ENCODE measurements around the gene SEPTIN6. TPM values are rescaled to one million over a fixed set of nuclear protein-coding genes. Genes with fewer than 3 reads are reported as not detected.

Gene SEPTIN6
- total and polyA plus RNA-seq, 2 of the 4 experiments (the other 2 are of a cell fraction) = 16.2 to 19.0 TPM

GRCh38 chrX:119687661-119688413 lies 5.1 kb downstream of the SEPTIN6 start (continued):
- no peak for TF ChIP-seq NFE2L2 (IDR thresholded peaks at IDR 0.05; ENCODE audit: low read depth, low read length)

GRCh38 chrX:119686087-119686691 lies 6.8 kb downstream of the SEPTIN6 start:
- Histone ChIP-seq H4K20me1 (ENCODE audit: insufficient read depth, low read length) (0 out of 2 replicates have a peak, but pooled peaks cover 3% of the 10 kb centered on the region), H3K36me3 (ENCODE audit: control insufficient read depth, insufficient read depth, low read length) (no peaks in the 10 kb centered on the region), H4K91ac (ENCODE audit: insufficient read depth, low read depth, low read length) (no peak overlapping the region), H3K23ac (ENCODE audit: low read depth, low read length) (0 out of 2 replicates have a peak overlapping the region, but pooled peaks have one; percentile 4), H3K4ac (ENCODE audit: low read depth, low read length) (no peak overlapping the region), H3K9me3 (ENCODE audit: control insufficient read depth, insufficient read depth, low read length) (no peaks in the 10 kb centered on the region), H3K14ac (replicated peaks; ENCODE audit: low read depth, low read length) (peak overlapping the region; percentile 15; the same call in 1 of the 2 replicates), H3K18ac (ENCODE audit: low read depth, low read length) (no peak overlapping the region; the same call in 1 of the 2 replicates), H3K56ac (ENCODE audit: extremely low read depth, insufficient read depth, low read length) (no peak overlapping the region), H4K5ac (ENCODE audit: low read depth, low read length) (peak overlapping the region; percentile 46; the same call in 1 of the 2 replicates), H2BK120ac (ENCODE audit: low read depth, low read length) (no peak overlapping the region), H3K4me2 (ENCODE audit: low read depth, low read length) (peak overlapping the region; percentile 59; the same call in 1 of the 2 replicates), H2AK9ac (replicated peaks; ENCODE audit: low read depth, low read length, poor library complexity) (no peak overlapping the region), H3K4me1 (ENCODE audit: control insufficient read depth, insufficient read depth, low read length) (peaks cover 8% of the 10 kb centered on the region; the same call in 1 of the 2 replicates), H2AFZ (replicated peaks; ENCODE audit: low read length, poor library complexity) (peak overlapping the region; percentile 78), H2BK5ac (ENCODE audit: low read depth, low read length, poor library complexity, severe bottlenecking) (no peak overlapping the region), H2AK5ac (ENCODE audit: low read depth, low read length) (no peak overlapping the region), H3K9ac (ENCODE audit: low read depth, low read length) (0 out of 2 replicates have a peak overlapping the region, but pooled peaks have one; percentile 45), H3K27ac (ENCODE audit: insufficient read depth, low read length) (peak overlapping the region; percentile 54; the same call in 1 of the 2 replicates), H3K79me1 (ENCODE audit: low read depth in 1 of 2, low read length in 2 of 2) (peaks cover 0 to 12% of the 10 kb centered on the region in 2 experiments; a peak in 1 of 4 replicates), H2BK15ac (ENCODE audit: low read depth, low read length) (no peak overlapping the region), H3K9me1 (ENCODE audit: insufficient read depth, low read length) (peaks cover 3% of the 10 kb centered on the region; the same call in 1 of the 2 replicates), H2BK20ac (ENCODE audit: low read depth, low read length) (no peak overlapping the region), H3K4me3 (ENCODE audit: insufficient read depth, low read depth, low read length) (no peak overlapping the region), H3K27me3 (ENCODE audit: control insufficient read depth, insufficient read depth, low read length) (no peaks in the 10 kb centered on the region), H4K8ac (ENCODE audit: low read depth in 2 of 2, low read length in 2 of 2) (peak overlapping the region; percentile 47 to 54; a peak in 1 of 4 replicates)
- TF ChIP-seq SMC3 (IDR thresholded peaks at IDR 0.05; ENCODE audit: low read depth, low read length) (no peak), BHLHE40 (IDR thresholded peaks at IDR 0.05; ENCODE audit: low read depth, low read length) (no peak)
- ATAC-seq (ENCODE audit: low read depth) = peak; percentile 40
- DNase-seq = no peak
- no CpG with 5 or more reads among the region's 12 CpGs for WGBS, 2 experiments (ENCODE audit: extremely low coverage in 2 of 2, insufficient read length in 1 of 2)
- intact Hi-C loops (cut with micrococcal nuclease) (no loop called here), dilution Hi-C loops (cut with HindIII; ENCODE audit: low sequenced_read_pairs, unreplicated experiment) (no loop called here), in situ Hi-C loops (cut with MboI; ENCODE audit: low sequenced_read_pairs) (no loop called here)
- ChIA-PET CTCF (no interaction called here), POLR2A (ENCODE audit: unreplicated experiment) (no interaction called here)
- BruUV-seq (replicated peaks) = no TSS peak

Measured in IMR-90 (cell line).